Fibroblast of lung (primary cell): Measurements from ENCODE around the gene TYW1. TPM values are rescaled to one million over a fixed set of nuclear protein-coding genes. Genes with fewer than 3 reads are reported as not detected.
"Not testable (repeated sequence)": the region's sequence is repeated elsewhere in the genome, so short reads cannot be mapped to it uniquely, and the experiment has no call there.

Experiments used
- DNase-seq, 2 donors: peaks; one replicate each; pipeline versions ENCODE4 v3.0.0 to v3.0.0-alpha.2; 2010; ENCODE audit warnings: low read depth in 2 of 2
- H2AFZ ChIP-seq: 2 replicates; pipeline ENCODE4 v1.5.1; 2012; ENCODE audit warnings: low read length, control low read depth, inconsistent platforms
- H3K27ac ChIP-seq: 2 replicates; pipeline ENCODE4 v1.5.1; 2011; ENCODE audit warnings: low read length, control low read depth; ENCODE audit not compliant: insufficient read depth
- H3K27me3 ChIP-seq: 2 replicates; pipeline ENCODE4 v1.5.1; 2011; ENCODE audit warnings: mild to moderate bottlenecking, low read length; ENCODE audit not compliant: control insufficient read depth, insufficient read depth
- H3K36me3 ChIP-seq: 2 replicates; pipeline ENCODE4 v1.5.1; 2011; ENCODE audit warnings: low read length; ENCODE audit not compliant: control insufficient read depth, insufficient read depth
- H3K4me1 ChIP-seq: 2 replicates; pipeline ENCODE4 v1.5.1; 2011; ENCODE audit warnings: low read length; ENCODE audit not compliant: control insufficient read depth, insufficient read depth; ENCODE audit errors: extremely low read depth
- H3K4me2 ChIP-seq: 2 replicates; pipeline ENCODE4 v1.5.1; 2011; ENCODE audit warnings: low read length, control low read depth; ENCODE audit not compliant: insufficient read depth; ENCODE audit errors: extremely low read depth
- H3K4me3 ChIP-seq, 4 experiments: fragments of 200-600 bp in 1 of 4; sonication (generic) in 1 of 4; replicated peaks in 1 of 4; 2 replicates each; pipeline ENCODE4 v1.5.1; 2011 to 2016; ENCODE audit warnings: low read length in 4 of 4, low read depth in 3 of 4, mild to moderate bottlenecking in 3 of 4, control low read depth in 2 of 4, inconsistent platforms in 1 of 4, mixed read lengths in 1 of 4; ENCODE audit not compliant: insufficient read depth in 1 of 4; ENCODE audit errors: control extremely low read depth in 1 of 4
- H3K79me2 ChIP-seq: 2 replicates; pipeline ENCODE4 v1.5.1; 2012; ENCODE audit warnings: mild to moderate bottlenecking, low read length, inconsistent platforms; ENCODE audit not compliant: control insufficient read depth, insufficient read depth
- H3K9ac ChIP-seq: 2 replicates; pipeline ENCODE4 v1.5.1; 2011; ENCODE audit warnings: mild to moderate bottlenecking, low read length, control low read depth; ENCODE audit not compliant: insufficient read depth
- H3K9me3 ChIP-seq: 2 replicates; pipeline ENCODE4 v1.5.1; 2012; ENCODE audit warnings: low read depth, low read length; ENCODE audit not compliant: control insufficient read depth, insufficient read depth
- H4K20me1 ChIP-seq: 2 replicates; pipeline ENCODE4 v1.5.1; 2011; ENCODE audit warnings: low read length; ENCODE audit not compliant: control insufficient read depth, insufficient read depth; ENCODE audit errors: extremely low read depth
- CTCF ChIP-seq, 2 donors: IDR thresholded peaks in 1 of 2; conservative IDR thresholded peaks in 1 of 2; 1 replicate in 1 of 2; 2 replicates in 1 of 2; pipeline ENCODE4 v1.5.1; 2011 to 2012; ENCODE audit warnings: low read length in 2 of 2, control low read depth in 1 of 2, inconsistent platforms in 1 of 2, low read depth in 1 of 2, mild to moderate bottlenecking in 1 of 2
- polyA plus RNA-seq, 2 donors: library from polyadenylated mRNA; depleted of rRNA in 1 of 2; stranded (reverse) in 1 of 2; unstranded in 1 of 2; fragments of >200 nt; gene quantifications; 2 replicates each; pipeline ENCODE4 v1.2.1, GENCODE V29; 2011 to 2012; ENCODE audit warnings: missing spikeins in 1 of 2
- total RNA-seq: library from RNA; depleted of rRNA; stranded (reverse); fragments of >200 nt; gene quantifications from 2 replicates; pipeline ENCODE4 v1.2.1, GENCODE V29; 2014

The TYW1 gene
- total and polyA plus RNA-seq, 2 donors (not counting 1 experiment from before 2014, with no cell fraction given): 16.7 to 25.1 TPM

GRCh38 chr7:67156064-67156463 lies 159.4 kb downstream of the TYW1 start:
- not testable (repeated sequence) for H4K20me1 ChIP-seq, H3K79me2 ChIP-seq, DNase-seq, H3K4me1 ChIP-seq, H3K4me3 ChIP-seq, H3K4me2 ChIP-seq, H3K36me3 ChIP-seq, H3K27ac ChIP-seq, H2AFZ ChIP-seq, H3K9me3 ChIP-seq, H3K9ac ChIP-seq, H3K27me3 ChIP-seq

DNA sequence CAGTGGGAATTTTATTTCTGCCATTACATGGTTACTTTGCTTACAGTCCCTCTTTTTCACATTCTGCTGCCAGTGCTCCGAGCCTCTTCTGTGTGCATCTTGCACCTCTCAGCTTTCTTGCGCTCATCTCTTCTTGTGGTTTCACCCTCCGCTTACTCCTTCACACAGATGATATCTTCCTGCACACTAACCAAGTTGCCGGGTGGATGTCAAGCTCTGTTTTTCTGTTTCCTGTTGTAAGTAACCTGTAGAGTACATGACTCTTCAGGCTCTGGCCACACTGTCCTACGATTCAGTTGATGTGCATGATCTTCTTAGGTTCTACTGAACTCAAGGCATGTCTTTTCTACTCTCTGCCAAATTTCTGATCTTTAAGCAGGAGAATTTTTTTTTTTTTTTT lies 166.7 kb downstream of the TYW1 start:
- not testable (repeated sequence) for H3K4me1 ChIP-seq, H2AFZ ChIP-seq, H3K36me3 ChIP-seq, H3K79me2 ChIP-seq, H3K27me3 ChIP-seq, H3K9ac ChIP-seq, H3K9me3 ChIP-seq, H4K20me1 ChIP-seq, H3K4me3 ChIP-seq, H3K27ac ChIP-seq, H3K4me2 ChIP-seq
- peak in 1 of 2 donors; percentile 7 for DNase-seq

GRCh38 chr7:67171151-67171550 lies 174.5 kb downstream of the TYW1 start:
- not testable (repeated sequence) for H3K4me1 ChIP-seq, H3K36me3 ChIP-seq, H3K4me2 ChIP-seq, H3K79me2 ChIP-seq, DNase-seq, H3K27me3 ChIP-seq, H3K9me3 ChIP-seq, H2AFZ ChIP-seq, H3K9ac ChIP-seq, H3K27ac ChIP-seq, H3K4me3 ChIP-seq, H4K20me1 ChIP-seq

DNA sequence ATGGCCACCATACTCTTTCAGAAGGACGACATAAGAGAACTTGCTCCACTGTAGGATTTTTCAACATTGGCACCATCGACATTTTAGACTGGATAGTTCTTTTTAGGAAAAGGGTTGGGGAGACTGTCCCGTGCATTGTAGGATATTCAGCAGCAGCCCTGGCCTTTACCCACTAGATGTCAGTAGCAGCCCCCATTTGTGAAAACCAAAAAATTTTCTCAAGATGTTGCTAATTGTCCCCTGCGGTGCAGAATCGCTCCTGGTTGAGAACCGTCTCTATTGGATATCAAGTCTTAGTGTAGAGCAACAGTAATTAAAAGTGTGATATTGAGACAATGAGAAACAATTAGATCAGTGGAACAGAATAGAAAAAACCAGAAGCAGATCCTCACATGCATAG lies 180.1 kb downstream of the TYW1 start:
- H3K27ac ChIP-seq, H3K27me3 ChIP-seq, H3K9me3 ChIP-seq, H3K79me2 ChIP-seq, H2AFZ ChIP-seq, DNase-seq, H4K20me1 ChIP-seq, H3K4me3 ChIP-seq, H3K4me2 ChIP-seq, H3K36me3 ChIP-seq, H3K4me1 ChIP-seq, H3K9ac ChIP-seq: not testable (repeated sequence)
- peak; percentile 3 to 41 for TF ChIP-seq CTCF (conservative IDR thresholded peaks at IDR 0.05 in 1 of 2, IDR thresholded peaks at IDR 0.05 in 1 of 2; ENCODE audit: low read depth in 1 of 2, low read length in 2 of 2)

DNA sequence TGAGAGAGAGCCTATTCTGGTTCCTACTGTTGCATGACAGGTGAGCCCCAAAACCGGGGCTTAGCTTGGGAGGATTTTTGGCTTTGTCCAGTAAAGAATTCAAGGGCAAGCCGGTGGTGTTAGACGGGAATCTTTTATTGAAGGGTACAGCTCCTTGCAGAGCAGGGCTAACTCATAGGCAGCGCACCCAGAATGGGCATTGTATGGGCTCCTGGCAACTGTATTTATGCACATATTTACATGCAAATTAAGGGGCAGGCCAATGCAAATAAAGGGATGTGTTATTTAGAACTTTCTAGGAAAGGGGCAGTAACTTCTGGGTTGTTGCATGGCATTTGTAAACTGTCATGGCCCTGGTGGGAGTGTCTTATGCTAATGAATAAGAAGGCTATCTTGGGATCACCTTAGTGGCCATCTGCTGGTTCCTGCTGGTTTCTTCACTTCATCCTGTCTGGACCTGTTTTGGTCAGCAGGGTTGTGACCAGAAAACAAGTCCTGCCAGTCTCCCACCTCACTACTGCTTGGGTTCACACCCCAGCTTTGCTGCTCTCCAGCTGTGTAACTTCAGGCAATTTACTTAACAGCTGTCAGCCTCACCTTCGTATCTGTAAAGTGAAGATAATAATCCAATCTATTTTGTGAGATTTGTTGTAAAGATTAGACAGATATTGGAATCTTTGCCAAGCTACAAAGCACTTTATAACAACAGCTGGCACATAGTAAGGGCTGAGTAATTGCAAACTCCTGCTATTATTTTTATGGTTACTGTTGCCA lies 182.5 kb downstream of the TYW1 start:
- H2AFZ ChIP-seq: not testable (repeated sequence)

GRCh38 chr7:67182956-67183750 lies 186.5 kb downstream of the TYW1 start:
- H2AFZ ChIP-seq, H3K4me1 ChIP-seq, H3K4me2 ChIP-seq, H3K27me3 ChIP-seq, H3K36me3 ChIP-seq, H4K20me1 ChIP-seq, H3K27ac ChIP-seq, H3K9me3 ChIP-seq, H3K9ac ChIP-seq, H3K79me2 ChIP-seq, H3K4me3 ChIP-seq: not testable (repeated sequence)
- DNase-seq: peak; percentile 56 to 61

More for the DNA sequence above, 182.5 kb downstream of the TYW1 start:
- not testable (repeated sequence) for H3K4me2 ChIP-seq, H3K9ac ChIP-seq, H3K27ac ChIP-seq, H3K79me2 ChIP-seq, H3K27me3 ChIP-seq, H3K4me1 ChIP-seq, H3K36me3 ChIP-seq, H4K20me1 ChIP-seq, H3K9me3 ChIP-seq, H3K4me3 ChIP-seq
- peak; percentile 4 to 49 for DNase-seq
